B cell (primary cell): ENCODE results near the gene TAX1BP3. TPM values are rescaled to one million over a fixed set of nuclear protein-coding genes. Genes with fewer than 3 reads are reported as not detected.

ENCODE experiments used
- ATAC-seq: fragments of 200-7000 bp; cut with Tn5 transposase; one replicate; pipeline ENCODE4 v1.10.0; 2021; ENCODE audit warnings: low read depth, mild to moderate bottlenecking, moderate number of reproducible peaks, moderate library complexity
- CTCF ChIA-PET: fragments of 350-600 bp; sonication (Branson Sonifier 250); formaldehyde crosslinking; loops from one replicate; lab custom pipeline; 2021; ENCODE audit warnings: antibody characterized with exemption, inconsistent platforms; lab: Charles Lee
- POLR2A ChIA-PET: fragments of 350-600 bp; sonication (Branson Sonifier 250); formaldehyde crosslinking; loops from one replicate; lab custom pipeline; 2021; ENCODE audit warnings: antibody characterized with exemption; lab: Charles Lee
- DNase-seq: peaks from one replicate; pipeline ENCODE4 v3.0.0; 2013
- H2AFZ ChIP-seq: 2 replicates; pipeline ENCODE4 v1.6.1; 2012; ENCODE audit warnings: mild to moderate bottlenecking, low read depth, low read length; ENCODE audit not compliant: insufficient read depth, poor library complexity, severe bottlenecking
- H3K27ac ChIP-seq, 2 donors: 1 replicate in 1 of 2; 2 replicates in 1 of 2; pipeline ENCODE4 v1.5.1; 2012 to 2013; ENCODE audit warnings: low read length in 2 of 2, mild to moderate bottlenecking in 2 of 2, moderate library complexity in 1 of 2
- H3K27me3 ChIP-seq, 4 experiments: fragments of 200-600 bp in 1 of 4; sonication (generic) in 1 of 4; replicated peaks in 1 of 4; 1 replicate in 2 of 4; 2 replicates in 2 of 4; pipeline versions ENCODE4 v1.6.1 to v1.7.0; 2013 to 2016; ENCODE audit warnings: low read length in 3 of 4, mild to moderate bottlenecking in 2 of 4, mixed read lengths in 1 of 4, moderate library complexity in 1 of 4; ENCODE audit not compliant: insufficient read depth in 4 of 4, control insufficient read depth in 3 of 4; ENCODE audit errors: control extremely low read depth in 1 of 4
- H3K36me3 ChIP-seq, 2 experiments: replicated peaks in 1 of 2; 1 replicate in 1 of 2; 2 replicates in 1 of 2; pipeline versions ENCODE4 v1.6.1 to v1.7.1; 2013; ENCODE audit warnings: low read length in 1 of 2; ENCODE audit not compliant: insufficient read depth in 2 of 2, control insufficient read depth in 1 of 2; ENCODE audit errors: control extremely low read depth in 1 of 2, extremely low read depth in 1 of 2
- H3K4me1 ChIP-seq, 2 donors: fragments of 200-600 bp in 1 of 2; sonication (generic) in 1 of 2; 1 replicate in 1 of 2; 2 replicates in 1 of 2; pipeline versions ENCODE4 v1.5.1 to v1.6.1; 2013 to 2017; ENCODE audit warnings: low read length in 2 of 2; ENCODE audit not compliant: control insufficient read depth in 2 of 2, insufficient read depth in 2 of 2
- H3K4me2 ChIP-seq: replicated peaks from 2 replicates; pipeline ENCODE3; 2012; ENCODE audit warnings: mild to moderate bottlenecking, low read depth, low read length; ENCODE audit not compliant: poor library complexity, severe bottlenecking
- H3K4me3 ChIP-seq, 5 experiments: fragments of 200-600 bp in 1 of 5; sonication (generic) in 1 of 5; 1 replicate in 3 of 5; 2 replicates in 2 of 5; pipeline versions ENCODE4 v1.5.1 to v1.7.0; 2011 to 2016; ENCODE audit warnings: low read length in 4 of 5, mild to moderate bottlenecking in 4 of 5, low read depth in 2 of 5, control low read depth in 1 of 5, moderate library complexity in 1 of 5; ENCODE audit not compliant: insufficient read depth in 1 of 5; ENCODE audit errors: control extremely low read depth in 1 of 5, extremely low read depth in 1 of 5
- H3K79me2 ChIP-seq: fragments of 200-600 bp; sonication (generic); one replicate; pipeline ENCODE4 v1.6.0; 2016; ENCODE audit warnings: low read length; ENCODE audit not compliant: control insufficient read depth, insufficient read depth
- H3K9ac ChIP-seq: fragments of 200-600 bp; sonication (generic); 2 replicates; pipeline ENCODE4 v1.6.1; 2017; ENCODE audit warnings: mild to moderate bottlenecking, low read length, moderate library complexity
- H3K9me3 ChIP-seq, 3 donors: one replicate each; pipeline versions ENCODE4 v1.6.1 to v1.7.1; 2013; ENCODE audit warnings: low read length in 2 of 3; ENCODE audit not compliant: control insufficient read depth in 2 of 3, insufficient read depth in 1 of 3; ENCODE audit errors: control extremely low read depth in 1 of 3
- H4K20me1 ChIP-seq: 2 replicates; pipeline ENCODE4 v1.6.0; 2012; ENCODE audit warnings: mild to moderate bottlenecking, low read length; ENCODE audit not compliant: insufficient read depth, control insufficient read depth, poor library complexity, severe bottlenecking
- H3K27ac Mint-ChIP-seq: one replicate; pipeline ENCODE4 v1.8.0; 2021; ENCODE audit warnings: mixed read lengths
- H3K27me3 Mint-ChIP-seq: one replicate; pipeline ENCODE4 v1.8.0; 2021; ENCODE audit warnings: mixed read lengths
- H3K4me1 Mint-ChIP-seq: one replicate; pipeline ENCODE4 v1.8.0; 2021; ENCODE audit warnings: mixed read lengths
- H3K4me3 Mint-ChIP-seq: one replicate; pipeline ENCODE4 v1.8.0; 2021; ENCODE audit warnings: mixed read lengths
- H3K9me3 Mint-ChIP-seq: one replicate; pipeline ENCODE4 v1.8.0; 2022; ENCODE audit warnings: mixed read lengths; ENCODE audit not compliant: insufficient read depth
- EZH2 ChIP-seq: IDR thresholded peaks from 2 replicates; pipeline ENCODE4 v1.6.1; 2012; ENCODE audit warnings: borderline replicate concordance, low read depth, mild to moderate bottlenecking, moderate library complexity, low read length; ENCODE audit not compliant: insufficient read depth, poor library complexity, severe bottlenecking
- WGBS: methylation state at CpG from one replicate; pipeline ENCODE4 v1.1.5; 2013; ENCODE audit warnings: missing lambda C conversion rate; ENCODE audit not compliant: insufficient coverage; 5-methylcytosine and 5-hydroxymethylcytosine counted together
- intact Hi-C: fragments of 100-400 bp; cut with micrococcal nuclease; formaldehyde crosslinking; loops from one replicate; pipeline ENCODE4 v1.10.0; 2022
- polyA plus RNA-seq: library from polyadenylated mRNA; depleted of rRNA; stranded (reverse); fragments of >200 nt; gene quantifications from 2 replicates; pipeline ENCODE4 v1.2.3, GENCODE V29; 2012
- total RNA-seq, 2 donors: library from RNA; stranded (reverse); fragments of 120-200 nt in 1 of 2; gene quantifications; 1 replicate in 1 of 2; 2 replicates in 1 of 2; pipeline versions ENCODE4 v1.2.3 to v1.2.4, GENCODE V29; 2013 to 2022
- TF ChIP-seq, protein P1 (sequence below): fragments of 200-600 bp; IDR thresholded peaks from one replicate; pipeline ENCODE4 v1.8.0; 2022; ENCODE audit warnings: antibody characterized with exemption, mild to moderate bottlenecking

TAX1BP3 gene
- total and polyA plus RNA-seq, 2 donors (not counting 1 experiment from before 2014, with no cell fraction given): 17.7 to 22.1 TPM

DNA sequence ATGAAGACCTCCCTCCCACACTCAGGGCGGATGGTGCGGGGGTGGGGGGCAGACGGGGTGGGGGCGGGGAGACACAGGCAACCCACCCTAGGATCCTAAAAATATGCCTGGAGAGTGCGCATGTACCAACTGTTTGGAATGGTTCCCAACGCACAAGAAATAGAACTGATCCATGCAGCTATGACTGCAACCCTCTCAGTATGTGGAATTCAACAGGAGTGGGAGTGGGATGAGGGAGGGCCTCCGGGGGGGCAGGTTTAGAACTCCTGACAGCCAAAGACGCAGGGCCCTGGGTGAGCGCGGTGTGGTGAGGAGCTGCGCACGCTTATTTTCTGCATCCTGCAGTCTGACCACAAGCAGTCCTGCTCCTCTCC, 28.7 kb upstream of the TAX1BP3 start:
- POLR2A ChIA-PET: interaction anchor here (0.6 to 6.4 kb wide), 7 partner anchors 13 to 395 kb away, joined by 3 to 63 read pairs (median 3); partner anchors contain the start of gene HASPIN
- Mint-ChIP-seq H3K9me3 (no peaks in the 10 kb centered on the region), H3K27me3 (no peaks in the 10 kb centered on the region), H3K4me3 (peak overlapping the region; percentile 6), H3K4me1 (peaks cover 61% of the 10 kb centered on the region), H3K27ac (peak overlapping the region; percentile 99)
- no peak for DNase-seq
- Histone ChIP-seq H3K9ac (no peak overlapping the region), H3K27me3 (no peaks in the 10 kb centered on the region), H3K4me3 (no peak overlapping the region), H3K27ac (peak overlapping the region in 1 of 2 donors; percentile 91), H3K4me2 (peak overlapping the region; percentile 80), H4K20me1 (peaks cover 15% of the 10 kb centered on the region), H3K79me2 (peaks cover 48% of the 10 kb centered on the region), H2AFZ (no peak overlapping the region), H3K9me3 (peaks cover 0 to 8% (median 6%) of the 10 kb centered on the region in 3 donors), H3K4me1 (peaks cover 35 to 65% of the 10 kb centered on the region in 2 donors), H3K36me3 (peaks cover 0 to 6% of the 10 kb centered on the region in 2 experiments)
- no peak for ATAC-seq
- TF ChIP-seq, protein P1, sequence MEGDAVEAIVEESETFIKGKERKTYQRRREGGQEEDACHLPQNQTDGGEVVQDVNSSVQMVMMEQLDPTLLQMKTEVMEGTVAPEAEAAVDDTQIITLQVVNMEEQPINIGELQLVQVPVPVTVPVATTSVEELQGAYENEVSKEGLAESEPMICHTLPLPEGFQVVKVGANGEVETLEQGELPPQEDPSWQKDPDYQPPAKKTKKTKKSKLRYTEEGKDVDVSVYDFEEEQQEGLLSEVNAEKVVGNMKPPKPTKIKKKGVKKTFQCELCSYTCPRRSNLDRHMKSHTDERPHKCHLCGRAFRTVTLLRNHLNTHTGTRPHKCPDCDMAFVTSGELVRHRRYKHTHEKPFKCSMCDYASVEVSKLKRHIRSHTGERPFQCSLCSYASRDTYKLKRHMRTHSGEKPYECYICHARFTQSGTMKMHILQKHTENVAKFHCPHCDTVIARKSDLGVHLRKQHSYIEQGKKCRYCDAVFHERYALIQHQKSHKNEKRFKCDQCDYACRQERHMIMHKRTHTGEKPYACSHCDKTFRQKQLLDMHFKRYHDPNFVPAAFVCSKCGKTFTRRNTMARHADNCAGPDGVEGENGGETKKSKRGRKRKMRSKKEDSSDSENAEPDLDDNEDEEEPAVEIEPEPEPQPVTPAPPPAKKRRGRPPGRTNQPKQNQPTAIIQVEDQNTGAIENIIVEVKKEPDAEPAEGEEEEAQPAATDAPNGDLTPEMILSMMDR: no peak
- no peak for TF ChIP-seq EZH2
- CTCF ChIA-PET: interaction anchor here (0.9 to 5.0 kb wide), 5 partner anchors 13 to 130 kb away, joined by 3 to 52 read pairs (median 16); no protein-coding TSS in a partner anchor
- intact Hi-C loops: no loop called here
- WGBS: 92% methylated on average over 8 of the region's 12 CpGs

DNA sequence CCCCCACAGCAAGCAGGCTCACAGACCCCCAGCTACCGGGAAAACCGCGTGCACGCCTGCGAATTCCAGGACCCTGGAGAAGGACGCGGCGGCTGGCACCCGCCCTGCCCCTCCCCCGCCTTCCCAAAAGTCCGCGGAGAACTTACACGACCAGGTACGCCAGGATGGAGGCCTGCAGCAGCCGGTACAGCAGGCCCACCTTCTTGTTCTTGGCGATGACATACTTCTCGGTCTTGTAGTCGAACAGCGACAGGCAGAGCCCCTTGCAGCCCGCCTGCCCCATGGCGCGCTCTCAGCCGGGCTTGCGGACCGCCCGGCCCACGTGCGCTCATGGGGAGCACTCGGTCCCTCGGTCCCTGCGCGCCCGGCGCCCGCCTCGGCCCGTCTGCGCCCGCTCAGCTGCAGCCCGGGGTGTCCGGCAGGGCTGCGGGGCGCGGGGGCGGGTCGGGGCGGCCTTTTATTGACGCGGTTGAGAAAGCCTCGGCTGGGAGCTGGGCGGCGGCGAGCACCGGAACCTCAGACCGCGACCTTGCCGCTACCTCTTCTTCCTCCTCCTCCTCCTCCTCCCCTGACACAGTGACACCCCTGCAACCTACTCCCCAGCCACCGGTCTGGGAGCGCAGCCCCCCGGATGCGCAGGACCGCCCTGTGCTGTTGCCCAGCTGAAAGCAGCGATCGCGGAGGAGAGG, 27.5 kb upstream of the TAX1BP3 start, which contains the start of gene P2RX5:
TSS of gene P2RX5 (minus strand) at position 433 of the 689 bp plus-strand sequence. CDS start at position 283, 150 bp downstream.
- Histone ChIP-seq H3K9ac (peak within 1 kb of the TSS; percentile 77), H3K79me2 (peaks cover 56% of the 10 kb centered on the region), H3K4me3 (peak within 1 kb of the TSS; percentile 58 to 93 (median 83)), H4K20me1 (peaks cover 27% of the 10 kb centered on the region), H3K9me3 (peaks cover 0 to 8% (median 6%) of the 10 kb centered on the region in 3 donors), H3K4me1 (peaks cover 35 to 65% of the 10 kb centered on the region in 2 donors), H3K36me3 (peaks cover 0 to 17% of the 10 kb centered on the region in 2 experiments), H3K4me2 (peak within 1 kb of the TSS; percentile 80), H2AFZ (peak within 1 kb of the TSS; percentile 64), H3K27me3 (no peaks in the 10 kb centered on the region), H3K27ac (peak within 1 kb of the TSS; percentile 76 to 91)
- ATAC-seq: peak; percentile 52
- Mint-ChIP-seq H3K4me1 (peaks cover 61% of the 10 kb centered on the region), H3K4me3 (peak within 1 kb of the TSS; percentile 100), H3K9me3 (no peaks in the 10 kb centered on the region), H3K27me3 (no peaks in the 10 kb centered on the region), H3K27ac (peak within 1 kb of the TSS; percentile 99)
- ChIA-PET CTCF (interaction anchor here (0.6 to 5.0 kb wide), 16 partner anchors 11 to 668 kb away, joined by 3 to 52 read pairs (median 6); partner anchors contain the start of gene HASPIN), POLR2A (interaction anchor here (0.5 to 6.4 kb wide), 14 partner anchors 11 to 693 kb away, joined by 3 to 63 read pairs (median 4); partner anchors contain the start of gene HASPIN)
- intact Hi-C loops: loop anchor here (1.0 kb wide), 1 partner anchor 27 kb away; the partner anchor contains the start of gene HASPIN
- DNase-seq: peak; percentile 80
- under 1% methylated on average over 48 of the region's 65 CpGs for WGBS
- TF ChIP-seq, protein P1: no peak
- TF ChIP-seq EZH2: no peak
